ENCODE measurements around the gene UBE3D.

DNA sequence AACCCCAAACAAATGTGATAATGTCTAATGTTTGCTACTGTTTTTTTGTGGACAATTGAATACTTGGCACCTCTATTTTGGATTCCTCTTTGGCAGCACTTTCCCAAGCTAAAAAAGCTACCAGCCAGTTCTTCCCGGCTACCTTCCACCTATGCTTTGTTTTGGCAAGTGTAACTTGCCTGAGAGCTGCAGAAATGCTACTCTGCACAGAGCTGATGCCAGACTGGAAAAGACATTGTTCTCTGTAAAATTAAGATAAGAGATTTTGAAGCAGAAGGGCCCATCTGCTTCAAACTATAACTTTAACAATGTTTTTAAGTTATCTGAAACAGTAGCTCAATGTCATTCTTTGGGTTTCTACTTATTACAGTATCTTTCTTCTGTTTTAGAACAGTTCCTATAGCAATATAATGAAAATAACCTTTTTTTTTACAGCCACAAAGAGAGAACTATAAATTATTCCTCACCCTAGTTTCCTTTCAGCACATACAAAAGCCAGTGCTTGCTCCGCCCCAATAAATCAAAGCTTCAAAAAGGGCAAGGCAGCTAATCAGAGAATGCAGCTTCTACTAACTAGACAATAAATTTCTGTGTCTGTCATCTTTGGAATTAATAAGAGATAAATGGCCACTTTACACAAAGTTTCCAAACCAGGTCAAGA, 183.1 kb downstream of the UBE3D start:
- TF ChIP-seq CTCF (IDR thresholded peaks at IDR 0.05; ENCODE audit: low read length) (no peak), EZH2 (optimal IDR thresholded peaks at IDR 0.05; ENCODE audit: low read depth, low read length) (no peak), EZH2phosphoT487 (IDR thresholded peaks at IDR 0.05; ENCODE audit: low read length) (no peak)
